ENCODE results near the gene VANGL2. TPM values are rescaled to one million over a fixed set of nuclear protein-coding genes. Genes with fewer than 3 reads are reported as not detected.

The VANGL2 gene
- polyA plus RNA-seq, 5 donors = 32.6 to 45.3 (median 37.2) TPM

GRCh38 chr1:160454371-160455152 is 54.2 kb downstream of the VANGL2 start:
- DNase-seq = no peak

GRCh38 chr1:160455153-160455517 is 54.8 kb downstream of the VANGL2 start:
- no peak for DNase-seq

GRCh38 chr1:160459056-160459455 is 58.7 kb downstream of the VANGL2 start:
- DNase-seq = no peak

- DNase-seq = no peak
Observed at GRCh38 chr1:160459687-160460086, 59.3 kb downstream of the VANGL2 start.

GRCh38 chr1:160460214-160460642 is 59.9 kb downstream of the VANGL2 start:
- DNase-seq = no peak

GRCh38 chr1:160460683-160461287 is 60.4 kb downstream of the VANGL2 start:
- DNase-seq = no peak

- no peak for DNase-seq
Observed at GRCh38 chr1:160465123-160465522, 64.8 kb downstream of the VANGL2 start.

DNA sequence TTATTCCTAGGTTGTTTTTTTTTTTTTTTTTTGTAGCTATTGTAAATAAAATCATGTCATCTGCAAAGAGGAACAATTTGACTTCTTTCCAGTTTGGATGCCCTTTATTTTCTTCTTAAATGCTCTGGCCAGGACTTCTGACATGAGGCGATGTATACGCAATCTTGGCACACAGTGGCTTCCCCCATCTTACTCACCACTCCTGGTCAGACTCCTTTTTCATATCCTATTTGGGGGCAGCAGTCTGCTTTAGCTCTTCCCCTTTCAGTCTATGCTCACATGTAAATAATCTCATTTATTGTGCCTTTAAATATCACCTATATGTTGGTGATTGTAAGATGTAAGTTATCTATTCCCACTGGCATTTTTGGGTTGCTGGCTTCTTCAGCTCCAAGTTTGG is 66.6 kb downstream of the VANGL2 start:
- DNase-seq = no peak

GRCh38 chr1:160467576-160467975 is 67.2 kb downstream of the VANGL2 start:
- no peak for DNase-seq

- DNase-seq = no peak
Observed at GRCh38 chr1:160471253-160471652, 70.9 kb downstream of the VANGL2 start.

DNA sequence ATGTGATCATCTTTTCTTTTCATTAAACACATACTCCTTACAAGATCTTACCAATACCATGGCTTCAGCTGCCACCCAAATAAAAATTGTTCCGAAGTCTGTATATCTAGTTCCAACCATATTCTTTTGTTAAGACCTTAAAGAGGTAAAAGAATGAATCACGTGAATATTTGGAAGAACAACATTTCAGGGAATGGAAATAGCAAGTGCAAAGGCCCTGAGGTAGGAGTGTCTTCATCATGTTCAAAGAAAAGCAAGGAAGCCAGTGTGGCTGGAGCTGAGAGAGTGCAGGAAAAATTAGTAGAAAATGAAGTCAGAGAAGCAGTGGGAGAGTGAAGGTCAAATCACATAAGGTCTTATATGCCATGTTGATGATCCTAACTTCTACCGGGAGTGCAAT is 71.7 kb downstream of the VANGL2 start:
- DNase-seq = no peak

- DNase-seq = no peak
Observed at GRCh38 chr1:160474392-160475242, 74.3 kb downstream of the VANGL2 start.

Other genes with a start within 250 kb of the VANGL2 start
- under 1 TPM in 4 of 5 donors, not detected in 1; 0.15 to 0.24 (median 0.22) TPM for gene ATP1A4, start 249.0 kb upstream of the VANGL2 start, polyA plus RNA-seq (ENCODE audit: insufficient read depth in 1 of 5, insufficient read length in 5 of 5, low replicate concordance in 1 of 5)
- gene CASQ1, start 210.0 kb upstream of the VANGL2 start, polyA plus RNA-seq (ENCODE audit: insufficient read depth in 1 of 5, insufficient read length in 5 of 5, low replicate concordance in 1 of 5) = 10 to 100 TPM in 1 of 5 donors, 1 to 10 TPM in 1, under 1 TPM in 3; 0.31 to 33.0 (median 0.59) TPM
- gene PEA15, start 195.2 kb upstream of the VANGL2 start, polyA plus RNA-seq (ENCODE audit: insufficient read depth in 1 of 5, insufficient read length in 5 of 5, low replicate concordance in 1 of 5) = 100 to 1,000 TPM; 137 to 160 (median 145) TPM
- 100 to 1,000 TPM; 159 to 252 (median 210) TPM for gene DCAF8, start 138.0 kb upstream of the VANGL2 start, polyA plus RNA-seq (ENCODE audit: insufficient read depth in 1 of 5, insufficient read length in 5 of 5, low replicate concordance in 1 of 5)
- 10 to 100 TPM; 64.8 to 81.5 (median 70.9) TPM for gene PEX19, start 115.4 kb upstream of the VANGL2 start, polyA plus RNA-seq (ENCODE audit: insufficient read depth in 1 of 5, insufficient read length in 5 of 5, low replicate concordance in 1 of 5)
- gene COPA, start 57.3 kb upstream of the VANGL2 start, polyA plus RNA-seq (ENCODE audit: insufficient read depth in 1 of 5, insufficient read length in 5 of 5, low replicate concordance in 1 of 5) = 100 to 1,000 TPM; 152 to 164 (median 160) TPM
- gene NCSTN, start 57.2 kb upstream of the VANGL2 start, polyA plus RNA-seq (ENCODE audit: insufficient read depth in 1 of 5, insufficient read length in 5 of 5, low replicate concordance in 1 of 5) = 100 to 1,000 TPM in 4 of 5 donors, 10 to 100 TPM in 1; 97.9 to 125 (median 120) TPM
- gene NHLH1, start 33.5 kb upstream of the VANGL2 start, polyA plus RNA-seq (ENCODE audit: insufficient read depth in 1 of 5, insufficient read length in 5 of 5, low replicate concordance in 1 of 5) = under 1 TPM; 0.13 to 0.37 (median 0.18) TPM
- under 1 TPM; 0.24 to 0.85 (median 0.63) TPM for gene SLAMF6, start 122.7 kb downstream of the VANGL2 start, polyA plus RNA-seq (ENCODE audit: insufficient read depth in 1 of 5, insufficient read length in 5 of 5, low replicate concordance in 1 of 5)
- gene CD84, start 178.9 kb downstream of the VANGL2 start, polyA plus RNA-seq (ENCODE audit: insufficient read depth in 1 of 5, insufficient read length in 5 of 5, low replicate concordance in 1 of 5) = 1 to 10 TPM; 1.2 to 3.2 (median 2.4) TPM
- gene SLAMF1, start 246.5 kb downstream of the VANGL2 start, polyA plus RNA-seq (ENCODE audit: insufficient read depth in 1 of 5, insufficient read length in 5 of 5, low replicate concordance in 1 of 5) = under 1 TPM in 4 of 5 donors, not detected in 1; 0.06 to 0.23 (median 0.12) TPM

All from right lung (tissue), 5 donors.